NCI-H1930 (cell line): ENCODE measurements around the gene PCGF3.

Experiments used
- DNase-seq, 2 experiments: peaks; one replicate each; lab custom pipeline; 2025; lab: John Stamatoyannopoulos, UW

PCGF3 gene

GRCh38 chr4:784401-785331 lies 79.0 kb downstream of the PCGF3 start:
- DNase-seq: no peak

GRCh38 chr4:785332-786073 lies 79.9 kb downstream of the PCGF3 start:
- DNase-seq: no peak

- no peak for DNase-seq
Observed at GRCh38 chr4:786074-786741, 80.6 kb downstream of the PCGF3 start.

GRCh38 chr4:786861-787300 lies 81.2 kb downstream of the PCGF3 start:
- no peak for DNase-seq

GRCh38 chr4:787561-787981 lies 81.9 kb downstream of the PCGF3 start:
- DNase-seq: no peak

GRCh38 chr4:788006-788635 lies 82.5 kb downstream of the PCGF3 start:
- DNase-seq: no peak

GRCh38 chr4:788636-789297 lies 83.1 kb downstream of the PCGF3 start:
- DNase-seq: no peak

GRCh38 chr4:789571-790465 lies 84.2 kb downstream of the PCGF3 start:
- no peak for DNase-seq

GRCh38 chr4:790466-790820 lies 84.8 kb downstream of the PCGF3 start:
- no peak for DNase-seq

GRCh38 chr4:791252-791897 lies 85.7 kb downstream of the PCGF3 start:
- DNase-seq: no peak

- DNase-seq: no peak
Observed at GRCh38 chr4:791898-792625, 86.4 kb downstream of the PCGF3 start.

GRCh38 chr4:792626-793092 lies 87.0 kb downstream of the PCGF3 start:
- DNase-seq: no peak

GRCh38 chr4:793093-793861 lies 87.6 kb downstream of the PCGF3 start:
- no peak for DNase-seq

GRCh38 chr4:793941-794621 lies 88.4 kb downstream of the PCGF3 start:
- DNase-seq: no peak

GRCh38 chr4:794900-795725 lies 89.5 kb downstream of the PCGF3 start:
- no peak for DNase-seq

- DNase-seq: no peak
Observed at GRCh38 chr4:795726-796119, 90.1 kb downstream of the PCGF3 start.

- no peak for DNase-seq
Observed at GRCh38 chr4:796206-796605, 90.6 kb downstream of the PCGF3 start.
